HepG2 (cell line): Measurements from ENCODE around the gene NOS1AP. TPM values are rescaled to one million over a fixed set of nuclear protein-coding genes. Genes with fewer than 3 reads are reported as not detected.

Source experiments
- ATAC-seq: fragments of 200-7000 bp; cut with Tn5 transposase; 3 replicates; pipeline ENCODE4 v1.9.1; 2020; ENCODE audit warnings: mild to moderate bottlenecking, moderate library complexity
- BruUV-seq: library from RNA; stranded (reverse); fragments of 400-500 nt; replicated peaks from 2 replicates; lab custom pipeline; 2021; lab: Mats Ljungman, UMichigan
- CTCF ChIA-PET: fragments of 300-600 bp; formaldehyde crosslinking; extraction: SDS; loops from one replicate; lab custom pipeline; 2021; ENCODE audit warnings: low total read pairs, inconsistent platforms, low intra/inter-chr PET ratio; lab: Yijun Ruan, JAX
- POLR2A ChIA-PET: fragments of 350-600 bp; sonication (Branson Sonifier 250); formaldehyde crosslinking; loops from one replicate; lab custom pipeline; 2020; ENCODE audit warnings: antibody characterized with exemption, inconsistent platforms; lab: Yijun Ruan, JAX
- DNase-seq: peaks from one replicate; pipeline ENCODE4 v3.0.0-alpha.2; 2015; ENCODE audit warnings: low spot score
- FAIRE-seq: peaks from 3 replicates; lab custom pipeline; 2011; peaks lifted over from hg19 to GRCh38; lab: Jason Lieb, UNC
- H2AFZ ChIP-seq: one replicate; pipeline ENCODE4 v1.6.1; 2011; ENCODE audit warnings: low read length, inconsistent platforms
- H3K27ac ChIP-seq: fragments of 300-600 bp; 3 replicates; pipeline ENCODE4 v1.8.0; 2011; ENCODE audit warnings: mixed run types, mild to moderate bottlenecking, mixed read lengths, low read length, inconsistent platforms; ENCODE audit not compliant: insufficient read depth; ENCODE audit errors: extremely low read length
- H3K27me3 ChIP-seq, 2 experiments: fragments of 200-600 bp in 1 of 2; 2 replicates in 1 of 2; 3 replicates in 1 of 2; pipeline versions ENCODE4 v1.6.0 to v1.8.0; 2011; ENCODE audit warnings: low read length in 2 of 2, mild to moderate bottlenecking in 2 of 2, moderate library complexity in 2 of 2, inconsistent platforms in 1 of 2; ENCODE audit not compliant: insufficient read depth in 2 of 2, control insufficient read depth in 1 of 2
- H3K36me3 ChIP-seq, 2 experiments: fragments of 200-600 bp in 1 of 2; replicated peaks in 1 of 2; 2 replicates in 1 of 2; 3 replicates in 1 of 2; pipeline versions ENCODE4 v1.5.1 to v1.8.0; 2011; ENCODE audit warnings: low read length in 2 of 2, inconsistent platforms in 1 of 2; ENCODE audit not compliant: insufficient read depth in 2 of 2, control insufficient read depth in 1 of 2
- H3K4me1 ChIP-seq: 2 replicates; pipeline ENCODE4 v1.5.1; 2012; ENCODE audit warnings: low read length, inconsistent platforms; ENCODE audit not compliant: insufficient read depth
- H3K4me2 ChIP-seq: 2 replicates; pipeline ENCODE4 v1.6.0; 2011; ENCODE audit warnings: low read depth, low read length, inconsistent platforms
- H3K4me3 ChIP-seq, 3 experiments: fragments of 200-600 bp in 1 of 3; sonication (generic), shearing (Covaris generic) in 1 of 3; replicated peaks in 1 of 3; 2 replicates each; pipeline ENCODE4 v1.5.1; 2011 to 2016; ENCODE audit warnings: low read length in 3 of 3, inconsistent platforms in 2 of 3, low read depth in 2 of 3, mild to moderate bottlenecking in 2 of 3, control low read depth in 1 of 3, mixed read lengths in 1 of 3; ENCODE audit not compliant: insufficient read depth in 1 of 3
- H3K79me2 ChIP-seq: one replicate; pipeline ENCODE4 v1.6.1; 2011; ENCODE audit warnings: low read length, inconsistent platforms; ENCODE audit not compliant: insufficient read depth
- H3K9ac ChIP-seq: 2 replicates; pipeline ENCODE4 v1.6.0; 2011; ENCODE audit warnings: mild to moderate bottlenecking, low read depth, low read length, inconsistent platforms; ENCODE audit not compliant: insufficient read depth
- H3K9me3 ChIP-seq: 2 replicates; pipeline ENCODE4 v1.5.1; 2012; ENCODE audit warnings: mild to moderate bottlenecking, low read length
- H4K20me1 ChIP-seq: 2 replicates; pipeline ENCODE4 v1.6.0; 2011; ENCODE audit warnings: inconsistent platforms, mild to moderate bottlenecking, low read length, moderate library complexity; ENCODE audit not compliant: insufficient read depth
- ARNTL ChIP-seq: sonication (generic); formaldehyde crosslinking; IDR thresholded peaks from 2 replicates; pipeline ENCODE4 v1.4.0; 2020; ENCODE audit warnings: mild to moderate bottlenecking, missing genetic modification reagents
- CBX5 ChIP-seq: sonication (generic); formaldehyde crosslinking; IDR thresholded peaks from 2 replicates; pipeline ENCODE4 v1.4.0; 2020; ENCODE audit warnings: missing genetic modification reagents, borderline replicate concordance
- CENPT ChIP-seq: sonication (generic); formaldehyde crosslinking; IDR thresholded peaks from 2 replicates; pipeline ENCODE4 v1.8.0; 2022; ENCODE audit warnings: low read depth, mild to moderate bottlenecking, moderate library complexity, missing genetic modification reagents
- FOXA3 ChIP-seq: IDR thresholded peaks from 2 replicates; pipeline ENCODE4 v1.6.1; 2016; ENCODE audit warnings: missing genetic modification reagents, missing compliant biosample characterization
- KDM5B ChIP-seq: sonication (generic); formaldehyde crosslinking; IDR thresholded peaks from 2 replicates; pipeline ENCODE4 v1.4.0; 2020; ENCODE audit warnings: missing genetic modification reagents, mild to moderate bottlenecking, borderline replicate concordance
- LCORL ChIP-seq, 2 experiments: fragments of 450-650 bp in 1 of 2; sonication (generic) in 1 of 2; formaldehyde crosslinking in 1 of 2; IDR thresholded peaks; 2 replicates each; pipeline versions ENCODE4 v1.5.0 to v1.6.1; 2017 to 2020; ENCODE audit warnings: antibody characterized with exemption in 1 of 2, missing genetic modification reagents in 1 of 2
- RARG ChIP-seq: sonication (generic); formaldehyde crosslinking; IDR thresholded peaks from 2 replicates; pipeline ENCODE4 v1.4.0; 2020; ENCODE audit warnings: low read depth, mild to moderate bottlenecking, missing genetic modification reagents
- SMAD1 ChIP-seq: sonication (generic); formaldehyde crosslinking; IDR thresholded peaks from 2 replicates; pipeline ENCODE4 v1.4.0; 2020; ENCODE audit warnings: missing genetic modification reagents, low read depth, mild to moderate bottlenecking, borderline replicate concordance
- TFAP4 ChIP-seq: sonication (generic); IDR thresholded peaks from 2 replicates; pipeline ENCODE4 v1.6.1; 2016; ENCODE audit warnings: low read depth, borderline replicate concordance
- TMF1 ChIP-seq: sonication (generic); formaldehyde crosslinking; IDR thresholded peaks from 2 replicates; pipeline ENCODE4 v1.8.1; 2022; ENCODE audit warnings: low read depth, missing genetic modification reagents
- XRCC5 ChIP-seq: fragments of 200-400 bp; formaldehyde crosslinking; optimal IDR thresholded peaks from 2 replicates; pipeline ENCODE3; 2017; ENCODE audit warnings: mild to moderate bottlenecking, low read length
- ZBTB7B ChIP-seq: sonication (generic); formaldehyde crosslinking; IDR thresholded peaks from 2 replicates; pipeline ENCODE4 v1.4.0; 2020; ENCODE audit warnings: missing genetic modification reagents
- ZNF335 ChIP-seq: sonication (generic); formaldehyde crosslinking; IDR thresholded peaks from 2 replicates; pipeline ENCODE4 v1.4.0; 2020; ENCODE audit warnings: missing genetic modification reagents
- ZNF33A ChIP-seq: sonication (generic); formaldehyde crosslinking; IDR thresholded peaks from 2 replicates; pipeline ENCODE4 v1.5.1; 2020; ENCODE audit warnings: missing genetic modification reagents, mild to moderate bottlenecking, moderate library complexity, borderline replicate concordance
- WGBS: methylation state at CpG from one replicate; pipeline ENCODE4 v1.1.6; 2017; ENCODE audit warnings: low lambda C conversion rate; 5-methylcytosine and 5-hydroxymethylcytosine counted together
- in situ Hi-C: cut with HindIII; loops from 2 replicates; pipeline ENCODE4 v1.10.0; 2017; ENCODE audit warnings: low pct_unique_long_range_greater_than_20kb; ENCODE audit not compliant: extremely low pct_ligation_motif_present
- intact Hi-C: fragments of 100-400 bp; cut with micrococcal nuclease; formaldehyde crosslinking; loops from one replicate; pipeline ENCODE4 v1.10.0; 2022; ENCODE audit not compliant: unreplicated experiment
- polyA plus RNA-seq, 8 experiments: library from polyadenylated mRNA; depleted of rRNA in 3 of 8; stranded (reverse) in 7 of 8; unstranded in 1 of 8; fragments of >200 nt; fragmentation: Illumina TruSeq in 4 of 8; extraction: Trizol in 4 of 8; gene quantifications; 2 replicates each; pipeline versions ENCODE4 v1.2.1 to v1.2.3, GENCODE V29; 2011 to 2016; ENCODE audit warnings: low read depth in 4 of 8, missing spikeins in 1 of 8, mixed read lengths in 1 of 8; ENCODE audit not compliant: insufficient read depth in 1 of 8
- total RNA-seq, 5 experiments: library from RNA; depleted of rRNA; stranded (reverse); fragments of >200 nt; fragmentation: Illumina TruSeq; extraction: Trizol; gene quantifications; 2 replicates each; pipeline ENCODE4 v1.2.3, GENCODE V29; 2016; ENCODE audit warnings: low read depth in 1 of 5
- TF ChIP-seq, protein P1 (sequence below): sonication (generic); formaldehyde crosslinking; conservative IDR thresholded peaks from 2 replicates; pipeline ENCODE4 v1.8.1; 2023; ENCODE audit warnings: missing genetic modification reagents
- TF ChIP-seq, protein P2 (sequence below): sonication (generic); formaldehyde crosslinking; IDR thresholded peaks from 2 replicates; pipeline ENCODE4 v1.5.1; 2020; ENCODE audit warnings: missing genetic modification reagents, mild to moderate bottlenecking, borderline replicate concordance
- TF ChIP-seq, protein P3 (sequence below): sonication (generic); formaldehyde crosslinking; IDR thresholded peaks from 2 replicates; pipeline ENCODE4 v1.9.0; 2021; ENCODE audit warnings: missing genetic modification reagents, mild to moderate bottlenecking, borderline replicate concordance

NOS1AP gene
- total and polyA plus RNA-seq, 2 of the 13 experiments (the other 11 are each of a cell fraction or from before 2014, with no cell fraction given), result 2.0 to 3.3 TPM

- TF ChIP-seq FOXA3, result peak; percentile 35; the same call in 1 of the 2 replicates
- no peak for TF ChIP-seq RARG (CRISPR knock-in tag)
- no peak for TF ChIP-seq TMF1 (CRISPR knock-in tag)
- TF ChIP-seq, protein P1, sequence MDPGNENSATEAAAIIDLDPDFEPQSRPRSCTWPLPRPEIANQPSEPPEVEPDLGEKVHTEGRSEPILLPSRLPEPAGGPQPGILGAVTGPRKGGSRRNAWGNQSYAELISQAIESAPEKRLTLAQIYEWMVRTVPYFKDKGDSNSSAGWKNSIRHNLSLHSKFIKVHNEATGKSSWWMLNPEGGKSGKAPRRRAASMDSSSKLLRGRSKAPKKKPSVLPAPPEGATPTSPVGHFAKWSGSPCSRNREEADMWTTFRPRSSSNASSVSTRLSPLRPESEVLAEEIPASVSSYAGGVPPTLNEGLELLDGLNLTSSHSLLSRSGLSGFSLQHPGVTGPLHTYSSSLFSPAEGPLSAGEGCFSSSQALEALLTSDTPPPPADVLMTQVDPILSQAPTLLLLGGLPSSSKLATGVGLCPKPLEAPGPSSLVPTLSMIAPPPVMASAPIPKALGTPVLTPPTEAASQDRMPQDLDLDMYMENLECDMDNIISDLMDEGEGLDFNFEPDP (CRISPR knock-in tag), result no peak
Measured at GRCh38 chr1:162055062-162055461, 14.4 kb upstream of the NOS1AP start (continued).

DNA sequence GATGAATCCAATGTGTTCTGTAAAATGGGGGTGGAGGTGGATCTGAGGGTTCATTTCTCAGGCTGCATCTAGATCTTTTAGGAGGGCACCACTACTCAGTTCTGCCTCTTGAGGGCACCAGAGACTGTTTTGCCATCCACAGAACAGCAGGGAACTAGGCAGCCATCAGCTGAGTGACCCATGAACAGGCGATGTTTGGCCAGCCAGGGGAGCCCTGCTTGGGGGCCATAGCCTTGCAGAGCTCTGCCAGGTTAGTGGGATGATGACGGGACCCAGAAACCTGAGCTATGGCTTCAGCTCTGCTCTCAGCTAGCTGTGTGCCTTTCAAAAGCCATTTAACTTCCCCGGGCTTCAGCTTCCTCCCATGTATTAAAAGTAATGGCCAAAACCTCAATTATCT is 13.4 kb upstream of the NOS1AP start:
- H3K27ac ChIP-seq, result no peak overlapping the region
- intact Hi-C loops, result loop anchor here (1.0 to 5.0 kb wide), 5 partner anchors 141 to 571 kb away; partner anchors contain the start of gene UHMK1
- no peak overlapping the region for H3K9ac ChIP-seq
- DNase-seq (peak; percentile 70), ATAC-seq (peak; percentile 98), FAIRE-seq (peak; percentile 86)
- H3K9me3 ChIP-seq, result no peaks in the 10 kb centered on the region
- no peaks in the 10 kb centered on the region for H4K20me1 ChIP-seq
- WGBS, result 71% methylated on average over 1 of the region's 3 CpGs
- H3K4me1 ChIP-seq, result peaks cover 16% of the 10 kb centered on the region
- ChIA-PET POLR2A (interaction anchor here (1.0 to 1.2 kb wide), 2 partner anchors 13 to 220 kb away, joined by 4 read pairs; no protein-coding TSS in a partner anchor), CTCF (interaction anchor here (0.8 to 3.3 kb wide), 5 partner anchors 157 to 336 kb away, joined by 3 to 37 read pairs (median 4); no protein-coding TSS in a partner anchor)
- H3K27me3 ChIP-seq, result no peaks in the 10 kb centered on the region
- in situ Hi-C loops, result loop anchor here (5.0 kb wide), 3 partner anchors 91 to 336 kb away; no protein-coding TSS in a partner anchor
- H3K79me2 ChIP-seq, result no peaks in the 10 kb centered on the region
- no peaks in the 10 kb centered on the region for H3K36me3 ChIP-seq
- H3K4me3 ChIP-seq, result no peak overlapping the region
- BruUV-seq, result no TSS peak
- no peak overlapping the region; the same call in 1 of the 2 replicates for H3K4me2 ChIP-seq
- H2AFZ ChIP-seq, result no peak overlapping the region
- peak; percentile 32; the same call in 1 of the 2 replicates for TF ChIP-seq KDM5B
- TF ChIP-seq, protein P2, sequence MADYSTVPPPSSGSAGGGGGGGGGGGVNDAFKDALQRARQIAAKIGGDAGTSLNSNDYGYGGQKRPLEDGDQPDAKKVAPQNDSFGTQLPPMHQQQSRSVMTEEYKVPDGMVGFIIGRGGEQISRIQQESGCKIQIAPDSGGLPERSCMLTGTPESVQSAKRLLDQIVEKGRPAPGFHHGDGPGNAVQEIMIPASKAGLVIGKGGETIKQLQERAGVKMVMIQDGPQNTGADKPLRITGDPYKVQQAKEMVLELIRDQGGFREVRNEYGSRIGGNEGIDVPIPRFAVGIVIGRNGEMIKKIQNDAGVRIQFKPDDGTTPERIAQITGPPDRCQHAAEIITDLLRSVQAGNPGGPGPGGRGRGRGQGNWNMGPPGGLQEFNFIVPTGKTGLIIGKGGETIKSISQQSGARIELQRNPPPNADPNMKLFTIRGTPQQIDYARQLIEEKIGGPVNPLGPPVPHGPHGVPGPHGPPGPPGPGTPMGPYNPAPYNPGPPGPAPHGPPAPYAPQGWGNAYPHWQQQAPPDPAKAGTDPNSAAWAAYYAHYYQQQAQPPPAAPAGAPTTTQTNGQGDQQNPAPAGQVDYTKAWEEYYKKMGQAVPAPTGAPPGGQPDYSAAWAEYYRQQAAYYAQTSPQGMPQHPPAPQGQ (CRISPR knock-in tag), result no peak
- TF ChIP-seq CBX5 (CRISPR knock-in tag), result 0 out of 2 replicates have a peak, but pooled peaks have one; percentile 37
- peak; percentile 92 for TF ChIP-seq TFAP4
- TF ChIP-seq ZBTB7B (CRISPR knock-in tag), result no peak
- TF ChIP-seq, protein P3, sequence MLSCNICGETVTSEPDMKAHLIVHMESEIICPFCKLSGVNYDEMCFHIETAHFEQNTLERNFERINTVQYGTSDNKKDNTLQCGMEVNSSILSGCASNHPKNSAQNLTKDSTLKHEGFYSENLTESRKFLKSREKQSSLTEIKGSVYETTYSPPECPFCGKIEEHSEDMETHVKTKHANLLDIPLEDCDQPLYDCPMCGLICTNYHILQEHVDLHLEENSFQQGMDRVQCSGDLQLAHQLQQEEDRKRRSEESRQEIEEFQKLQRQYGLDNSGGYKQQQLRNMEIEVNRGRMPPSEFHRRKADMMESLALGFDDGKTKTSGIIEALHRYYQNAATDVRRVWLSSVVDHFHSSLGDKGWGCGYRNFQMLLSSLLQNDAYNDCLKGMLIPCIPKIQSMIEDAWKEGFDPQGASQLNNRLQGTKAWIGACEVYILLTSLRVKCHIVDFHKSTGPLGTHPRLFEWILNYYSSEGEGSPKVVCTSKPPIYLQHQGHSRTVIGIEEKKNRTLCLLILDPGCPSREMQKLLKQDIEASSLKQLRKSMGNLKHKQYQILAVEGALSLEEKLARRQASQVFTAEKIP (CRISPR knock-in tag), result no peak
- TF ChIP-seq XRCC5, result peak; percentile 39
- TF ChIP-seq LCORL (IDR thresholded peaks at IDR 0.05), result no peak
- TF ChIP-seq LCORL (CRISPR knock-in tag; IDR thresholded peaks at IDR 0.05), result 0 out of 2 replicates have a peak, but pooled peaks have one; percentile 20
- TF ChIP-seq SMAD1, result peak; percentile 75; the same call in 1 of the 2 replicates
- no peak for TF ChIP-seq ARNTL (CRISPR knock-in tag)
- TF ChIP-seq ZNF33A (CRISPR knock-in tag), result no peak
- no peak for TF ChIP-seq CENPT (CRISPR knock-in tag)
- peak; percentile 64; the same call in 1 of the 2 replicates for TF ChIP-seq ZNF335 (CRISPR knock-in tag)
